ENCODE measurements around the gene BBS7. TPM values are rescaled to one million over a fixed set of nuclear protein-coding genes. Genes with fewer than 3 reads are reported as not detected.

Gene BBS7, protein sequence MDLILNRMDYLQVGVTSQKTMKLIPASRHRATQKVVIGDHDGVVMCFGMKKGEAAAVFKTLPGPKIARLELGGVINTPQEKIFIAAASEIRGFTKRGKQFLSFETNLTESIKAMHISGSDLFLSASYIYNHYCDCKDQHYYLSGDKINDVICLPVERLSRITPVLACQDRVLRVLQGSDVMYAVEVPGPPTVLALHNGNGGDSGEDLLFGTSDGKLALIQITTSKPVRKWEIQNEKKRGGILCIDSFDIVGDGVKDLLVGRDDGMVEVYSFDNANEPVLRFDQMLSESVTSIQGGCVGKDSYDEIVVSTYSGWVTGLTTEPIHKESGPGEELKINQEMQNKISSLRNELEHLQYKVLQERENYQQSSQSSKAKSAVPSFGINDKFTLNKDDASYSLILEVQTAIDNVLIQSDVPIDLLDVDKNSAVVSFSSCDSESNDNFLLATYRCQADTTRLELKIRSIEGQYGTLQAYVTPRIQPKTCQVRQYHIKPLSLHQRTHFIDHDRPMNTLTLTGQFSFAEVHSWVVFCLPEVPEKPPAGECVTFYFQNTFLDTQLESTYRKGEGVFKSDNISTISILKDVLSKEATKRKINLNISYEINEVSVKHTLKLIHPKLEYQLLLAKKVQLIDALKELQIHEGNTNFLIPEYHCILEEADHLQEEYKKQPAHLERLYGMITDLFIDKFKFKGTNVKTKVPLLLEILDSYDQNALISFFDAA
- total RNA-seq (2014; rRNA removed; shearing (Covaris generic)) = 12.4 and 13.0 TPM in 2 replicates
- polyA plus RNA-seq (2015; cell fraction: cytosol; rRNA removed) = 5.5 and 6.4 TPM in 2 replicates
- 11.6 and 11.8 TPM in 2 replicates for polyA plus RNA-seq (2015; cell fraction: nucleus; rRNA removed)

DNA sequence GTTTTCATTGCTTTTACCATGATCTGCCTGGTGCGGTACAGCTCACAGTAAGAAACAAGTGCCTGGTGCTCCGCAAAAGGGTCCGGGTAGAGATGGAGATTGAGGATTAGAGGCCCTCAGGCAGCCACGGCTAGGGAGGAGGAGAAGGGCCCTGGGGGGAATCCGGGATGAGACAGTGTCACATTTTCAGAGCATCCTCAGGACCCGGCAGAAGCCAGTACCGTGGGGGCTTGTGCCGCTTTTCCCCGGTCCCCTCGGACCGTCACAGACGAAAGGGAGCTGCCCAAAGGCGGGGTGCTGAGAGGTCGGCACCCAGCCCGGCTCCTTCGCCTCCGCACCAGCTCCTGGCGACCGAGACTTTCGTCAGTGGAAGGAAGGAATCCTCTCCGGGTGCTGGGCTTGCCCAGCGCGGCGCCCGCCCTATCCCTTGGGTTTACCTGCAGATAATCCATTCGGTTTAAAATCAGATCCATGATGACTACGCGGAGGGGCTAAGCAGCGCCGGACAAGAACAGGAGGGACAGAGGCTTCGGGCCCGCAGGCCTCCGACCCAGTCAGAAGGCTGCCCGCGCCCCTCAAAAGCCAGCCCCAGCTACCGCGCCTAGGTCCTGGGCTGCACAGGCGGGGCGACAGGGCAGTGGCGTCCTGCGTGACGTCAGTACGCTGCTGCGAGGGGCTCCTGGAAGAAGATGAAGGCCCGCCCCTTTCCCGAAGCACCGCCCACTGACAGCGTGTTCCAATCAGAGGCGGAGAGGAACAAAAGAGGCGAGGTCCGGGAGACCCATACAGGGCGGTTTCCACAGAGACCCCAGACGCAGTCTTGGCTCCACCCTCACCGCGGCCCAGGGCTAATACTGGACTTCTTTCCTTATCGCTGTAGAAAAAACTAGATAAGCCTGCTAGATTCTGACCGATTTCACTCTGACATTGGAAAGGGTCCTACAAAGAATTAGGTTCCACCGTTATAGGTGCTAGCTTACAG lies at the start of gene BBS7:
BBS7 (minus strand) TSS at position 634 of the 982 bp plus-strand sequence; CDS start at position 473, 161 bp downstream.
- in situ Hi-C loops (cut with HindIII; ENCODE audit: low pct_unique_long_range_greater_than_20kb, low sequenced_read_pairs) = no loop called here

DNA sequence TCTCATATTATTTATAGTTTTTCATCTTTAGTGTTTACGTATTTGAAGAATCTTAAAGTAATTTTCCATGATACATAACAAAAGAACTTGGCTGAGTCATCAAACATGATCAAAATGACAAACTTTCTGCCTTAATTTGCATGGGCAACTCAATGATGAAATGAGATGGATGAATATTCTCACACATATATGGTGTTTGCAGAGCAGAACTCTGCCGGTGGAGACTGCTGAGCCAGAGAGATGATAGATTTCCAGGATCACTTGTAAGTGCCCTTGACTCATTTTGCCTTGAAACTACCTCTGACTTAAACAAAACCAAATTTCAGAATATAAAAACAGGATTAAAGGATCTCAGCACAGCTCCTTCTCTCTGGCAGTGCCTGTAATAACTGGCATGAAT lies 43.4 kb upstream of the BBS7 start:
- DNase-seq (ENCODE audit: low read depth, low spot score) = no peak
- in situ Hi-C loops (cut with HindIII; ENCODE audit: low pct_unique_long_range_greater_than_20kb, low sequenced_read_pairs) = no loop called here

More for the DNA sequence above, at the start of gene BBS7:
- DNase-seq (ENCODE audit: low read depth, low spot score) = peak; percentile 96

DNA sequence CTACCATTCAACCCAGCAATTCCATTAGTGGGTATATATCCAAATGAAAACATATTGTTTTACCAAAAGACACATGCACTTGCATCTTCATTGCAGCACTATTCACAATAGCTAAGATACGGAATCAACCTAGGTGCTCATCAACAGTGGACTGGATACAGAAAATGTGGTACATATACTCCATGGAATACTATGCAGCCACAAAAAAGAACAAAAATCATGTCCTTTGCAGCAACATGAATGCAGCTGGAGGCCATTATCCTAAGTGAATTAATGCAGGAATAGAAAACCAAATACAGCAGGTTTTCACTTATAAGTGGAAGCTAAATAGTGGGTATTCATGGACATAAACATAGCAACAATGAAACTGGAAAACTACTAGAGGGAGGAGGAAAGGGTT lies 38.1 kb upstream of the BBS7 start:
- in situ Hi-C loops (cut with HindIII; ENCODE audit: low pct_unique_long_range_greater_than_20kb, low sequenced_read_pairs) = no loop called here
- DNase-seq (ENCODE audit: low read depth, low spot score) = no peak

DNA sequence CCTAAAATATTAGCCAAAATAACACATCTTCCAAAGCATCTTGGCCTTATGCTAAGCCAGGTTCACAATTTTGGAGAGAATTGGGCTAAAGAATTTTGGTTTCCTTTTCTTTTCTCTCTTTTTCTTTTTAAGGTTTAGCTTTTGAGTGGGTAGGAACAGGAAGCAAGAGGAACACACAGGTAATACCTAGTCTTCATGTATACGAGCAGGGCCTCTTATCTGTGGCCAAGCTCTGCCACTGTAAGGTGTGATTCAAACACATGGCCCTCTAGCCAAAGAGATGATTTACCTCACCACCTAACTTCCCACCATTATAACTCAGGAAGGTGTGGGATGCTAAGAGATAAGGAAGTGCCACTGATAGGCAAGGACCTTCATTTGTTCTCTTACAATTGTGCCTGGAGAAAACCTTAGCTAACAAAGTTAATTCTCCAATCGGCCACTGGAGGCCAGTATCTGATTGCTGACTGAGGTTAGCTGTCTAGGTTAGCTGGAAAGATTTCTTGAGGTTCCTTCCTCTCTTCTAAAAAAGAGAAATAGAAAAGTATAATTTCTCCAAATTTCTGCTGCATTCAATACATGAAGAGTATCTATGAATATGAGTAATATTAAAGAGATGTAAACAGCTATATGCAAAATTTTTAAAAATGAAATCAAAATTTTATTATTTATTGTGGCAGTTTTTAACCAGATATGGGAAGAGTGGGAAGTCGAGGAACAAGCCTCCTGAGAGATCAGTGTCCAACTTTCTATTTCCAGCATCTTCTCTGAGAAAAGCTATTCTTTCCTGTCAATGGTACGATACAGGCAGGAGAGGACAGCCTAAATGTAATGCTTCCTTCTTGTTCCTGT lies 30.1 kb upstream of the BBS7 start:
- peak; percentile 68 for DNase-seq (ENCODE audit: low read depth, low spot score)
- in situ Hi-C loops (cut with HindIII; ENCODE audit: low pct_unique_long_range_greater_than_20kb, low sequenced_read_pairs) = no loop called here

GRCh38 chr4:121898150-121898549 lies 27.9 kb upstream of the BBS7 start:
- in situ Hi-C loops (cut with HindIII; ENCODE audit: low pct_unique_long_range_greater_than_20kb, low sequenced_read_pairs) = no loop called here
- no peak for DNase-seq (ENCODE audit: low read depth, low spot score)

DNA sequence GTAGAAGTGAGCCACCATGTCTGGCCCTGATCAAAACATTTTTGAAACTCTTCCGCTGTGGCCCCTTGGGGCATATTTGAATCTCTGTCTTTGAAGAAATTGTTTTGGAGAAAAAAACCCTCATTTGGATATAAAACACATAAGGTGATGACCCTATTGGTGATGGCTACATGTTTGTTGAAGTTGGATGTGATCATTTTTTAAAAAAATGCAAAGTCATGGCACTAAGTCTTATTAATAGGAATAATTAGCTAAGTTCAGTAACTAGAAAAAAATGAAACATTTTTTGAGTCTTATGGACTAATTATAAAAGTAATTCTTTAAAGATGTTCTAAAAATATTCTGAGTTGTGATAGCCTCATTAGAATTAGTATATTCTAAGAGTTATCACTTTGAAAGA lies 17.9 kb upstream of the BBS7 start:
- DNase-seq (ENCODE audit: low read depth, low spot score) = no peak
- in situ Hi-C loops (cut with HindIII; ENCODE audit: low pct_unique_long_range_greater_than_20kb, low sequenced_read_pairs) = no loop called here

DNA sequence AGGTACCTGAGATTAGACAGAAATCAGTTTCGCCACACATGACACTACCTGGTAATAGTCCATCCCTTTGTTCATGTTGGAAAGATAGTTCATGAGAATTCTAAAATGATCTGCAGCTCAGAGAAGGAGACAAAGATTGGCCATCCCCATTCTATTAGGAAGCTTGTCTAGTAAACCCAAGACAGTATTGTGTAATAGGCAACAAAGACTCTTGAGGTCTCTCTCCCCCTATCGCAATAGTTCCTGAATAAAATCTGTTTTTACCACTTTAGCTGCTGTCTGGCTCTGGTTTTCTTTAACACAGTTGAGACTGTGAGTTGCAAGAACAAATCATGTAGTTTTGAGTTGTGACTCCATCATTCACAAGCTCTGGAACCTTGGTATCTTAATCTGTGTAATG lies 14.8 kb upstream of the BBS7 start:
- DNase-seq (ENCODE audit: low read depth, low spot score) = no peak
- in situ Hi-C loops (cut with HindIII; ENCODE audit: low pct_unique_long_range_greater_than_20kb, low sequenced_read_pairs) = no loop called here

- no peak for DNase-seq (ENCODE audit: low read depth, low spot score)
- in situ Hi-C loops (cut with HindIII; ENCODE audit: low pct_unique_long_range_greater_than_20kb, low sequenced_read_pairs) = no loop called here
Measured at GRCh38 chr4:121881158-121881557, 10.9 kb upstream of the BBS7 start.

GRCh38 chr4:121879135-121879534 lies 8.9 kb upstream of the BBS7 start:
- in situ Hi-C loops (cut with HindIII; ENCODE audit: low pct_unique_long_range_greater_than_20kb, low sequenced_read_pairs) = no loop called here
- no peak for DNase-seq (ENCODE audit: low read depth, low spot score)

DNA sequence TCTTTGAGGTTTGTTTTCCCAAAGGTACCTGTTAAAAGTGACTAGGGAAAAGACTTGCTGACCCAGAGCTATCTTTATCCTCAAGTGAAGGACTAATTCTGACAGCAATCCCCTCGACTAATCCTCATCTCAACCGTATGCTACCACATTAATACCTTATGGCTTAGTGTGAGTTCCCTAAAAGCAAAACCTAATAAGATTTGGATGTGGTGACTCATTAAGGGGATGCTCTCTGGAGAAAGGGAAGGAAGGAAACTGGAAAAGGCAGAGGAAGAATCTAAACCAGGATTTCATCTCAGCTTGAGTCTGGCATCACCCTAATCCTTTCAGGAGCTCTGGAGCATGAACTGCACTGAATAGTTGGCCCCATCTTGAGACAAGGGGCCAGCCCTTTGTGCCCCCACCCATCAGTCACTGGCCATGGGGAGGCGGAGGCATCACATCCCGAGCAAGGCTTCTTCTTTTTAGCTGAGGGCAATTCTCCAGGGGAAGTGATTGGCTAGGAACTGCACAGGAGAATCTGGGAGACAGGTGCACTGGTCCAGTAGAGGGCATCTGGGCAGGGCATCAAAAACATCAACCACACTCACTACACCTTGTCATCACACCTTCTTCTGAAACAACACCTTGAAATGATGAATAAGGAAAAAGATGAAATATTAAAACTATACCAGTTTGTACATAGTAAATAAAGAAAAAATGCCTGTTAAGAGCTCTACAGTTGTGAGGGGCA lies 6.9 kb upstream of the BBS7 start:
- DNase-seq (ENCODE audit: low read depth, low spot score) = no peak
- in situ Hi-C loops (cut with HindIII; ENCODE audit: low pct_unique_long_range_greater_than_20kb, low sequenced_read_pairs) = no loop called here

- in situ Hi-C loops (cut with HindIII; ENCODE audit: low pct_unique_long_range_greater_than_20kb, low sequenced_read_pairs) = no loop called here
- no peak for DNase-seq (ENCODE audit: low read depth, low spot score)
Measured at GRCh38 chr4:121876070-121876469, 5.8 kb upstream of the BBS7 start.

- in situ Hi-C loops (cut with HindIII; ENCODE audit: low pct_unique_long_range_greater_than_20kb, low sequenced_read_pairs) = no loop called here
- no peak for DNase-seq (ENCODE audit: low read depth, low spot score)
Measured at GRCh38 chr4:121875652-121876051, 5.4 kb upstream of the BBS7 start.

DNA sequence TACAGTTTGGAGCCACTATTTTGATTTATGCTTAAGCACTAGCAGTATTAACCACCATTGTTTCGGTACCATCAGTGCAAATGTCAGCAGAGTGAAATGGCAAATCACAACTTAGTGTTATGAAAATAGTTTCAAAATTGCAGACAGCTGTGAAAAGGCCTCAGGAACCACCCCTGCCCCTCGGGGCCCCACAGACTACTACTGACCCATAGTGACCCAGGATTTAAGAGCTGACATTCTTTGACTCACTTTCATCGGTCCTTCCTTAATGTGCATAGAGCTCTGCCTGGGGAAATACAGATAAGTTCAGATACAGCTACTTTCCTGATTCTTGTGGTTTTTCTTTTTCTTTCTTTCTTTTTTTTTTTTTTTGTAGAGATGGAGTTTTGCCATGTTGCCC lies 3.3 kb upstream of the BBS7 start:
- in situ Hi-C loops (cut with HindIII; ENCODE audit: low pct_unique_long_range_greater_than_20kb, low sequenced_read_pairs) = no loop called here
- DNase-seq (ENCODE audit: low read depth, low spot score) = no peak

- in situ Hi-C loops (cut with HindIII; ENCODE audit: low pct_unique_long_range_greater_than_20kb, low sequenced_read_pairs) = no loop called here
- DNase-seq (ENCODE audit: low read depth, low spot score) = no peak
Measured at GRCh38 chr4:121863799-121864198, 6.5 kb downstream of the BBS7 start.

- DNase-seq (ENCODE audit: low read depth, low spot score) = no peak
- in situ Hi-C loops (cut with HindIII; ENCODE audit: low pct_unique_long_range_greater_than_20kb, low sequenced_read_pairs) = no loop called here
Measured at GRCh38 chr4:121861426-121861825, 8.8 kb downstream of the BBS7 start.

DNA sequence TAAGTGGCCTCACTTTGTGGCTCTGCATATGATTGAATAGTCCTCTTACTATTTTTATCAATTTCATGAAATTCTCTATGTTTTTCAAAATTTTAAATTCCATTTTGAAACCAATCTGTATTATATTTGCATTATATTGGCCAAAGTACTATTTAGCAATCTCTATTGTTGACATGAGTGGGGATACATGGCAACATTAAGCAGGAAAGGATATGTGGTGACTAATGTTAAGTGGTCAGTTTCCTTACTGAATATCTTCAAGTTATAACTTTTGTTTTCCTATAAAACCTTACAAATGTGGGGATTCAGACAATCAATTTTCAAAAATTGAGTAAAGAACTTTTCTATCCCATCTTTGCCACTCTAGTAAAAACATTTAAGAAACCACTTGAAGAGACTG lies 10.2 kb downstream of the BBS7 start:
- no peak for DNase-seq (ENCODE audit: low read depth, low spot score)
- in situ Hi-C loops (cut with HindIII; ENCODE audit: low pct_unique_long_range_greater_than_20kb, low sequenced_read_pairs) = no loop called here

Data from SK-MEL-5 (cell line).